CD14-positive monocyte (primary cell): ENCODE data around the gene RPL18A. TPM values are rescaled to one million over a fixed set of nuclear protein-coding genes. Genes with fewer than 3 reads are reported as not detected.

Experiments
- DNase-seq, 3 donors: peaks; one replicate each; pipeline ENCODE4 v3.0.0-alpha.2; 2011 to 2022
- H2AFZ ChIP-seq: 2 replicates; pipeline ENCODE4 v1.6.0; 2012; ENCODE audit warnings: mild to moderate bottlenecking, low read depth, low read length, inconsistent platforms; ENCODE audit not compliant: insufficient read depth, poor library complexity, severe bottlenecking
- H3K27ac ChIP-seq, 2 donors: 1 replicate in 1 of 2; 2 replicates in 1 of 2; pipeline ENCODE4 v1.5.1; 2012 to 2013; ENCODE audit warnings: low read length in 2 of 2, control low read depth in 1 of 2, inconsistent platforms in 1 of 2, low read depth in 1 of 2, mild to moderate bottlenecking in 1 of 2
- H3K27me3 ChIP-seq, 2 donors: one replicate each; pipeline versions ENCODE4 v1.6.0 to v1.6.1; 2011 to 2013; ENCODE audit warnings: low read length in 2 of 2; ENCODE audit not compliant: control insufficient read depth in 2 of 2, insufficient read depth in 2 of 2
- H3K36me3 ChIP-seq, 2 donors: replicated peaks in 1 of 2; 1 replicate in 1 of 2; 2 replicates in 1 of 2; pipeline versions ENCODE4 v1.5.1 to v1.6.1; 2012 to 2013; ENCODE audit warnings: low read length in 2 of 2, control low read depth in 1 of 2, inconsistent platforms in 1 of 2, mild to moderate bottlenecking in 1 of 2; ENCODE audit not compliant: insufficient read depth in 2 of 2, control insufficient read depth in 1 of 2
- H3K4me1 ChIP-seq, 2 donors: 1 replicate in 1 of 2; 2 replicates in 1 of 2; pipeline versions ENCODE4 v1.5.1 to v1.6.1; 2012 to 2013; ENCODE audit warnings: low read length in 2 of 2, control low read depth in 1 of 2, inconsistent platforms in 1 of 2, mild to moderate bottlenecking in 1 of 2, moderate library complexity in 1 of 2; ENCODE audit not compliant: insufficient read depth in 2 of 2, control insufficient read depth in 1 of 2
- H3K4me2 ChIP-seq: replicated peaks from 2 replicates; pipeline ENCODE3; 2012; ENCODE audit warnings: low read length, moderate library complexity, mild to moderate bottlenecking; ENCODE audit not compliant: poor library complexity, severe bottlenecking; ENCODE audit errors: extremely low read depth
- H3K4me3 ChIP-seq, 3 experiments: fragments of 200-600 bp in 1 of 3; sonication (generic) in 1 of 3; replicated peaks in 1 of 3; 1 replicate in 2 of 3; 2 replicates in 1 of 3; pipeline ENCODE4 v1.5.1; 2011 to 2013; ENCODE audit warnings: low read length in 3 of 3, mild to moderate bottlenecking in 3 of 3, control low read depth in 2 of 3, low read depth in 2 of 3, inconsistent platforms in 1 of 3, moderate library complexity in 1 of 3
- H3K79me2 ChIP-seq: 2 replicates; pipeline ENCODE4 v1.6.0; 2012; ENCODE audit warnings: mild to moderate bottlenecking, control low read depth, inconsistent platforms, low read length, moderate library complexity; ENCODE audit not compliant: insufficient read depth
- H3K9ac ChIP-seq: 2 replicates; pipeline ENCODE4 v1.6.0; 2017; ENCODE audit warnings: low read length, mild to moderate bottlenecking; ENCODE audit not compliant: insufficient read depth, poor library complexity, severe bottlenecking
- H3K9me3 ChIP-seq, 2 donors: replicated peaks in 1 of 2; 1 replicate in 1 of 2; 2 replicates in 1 of 2; pipeline versions ENCODE4 v1.5.1 to v1.6.1; 2012 to 2013; ENCODE audit warnings: low read length in 2 of 2, control low read depth in 1 of 2; ENCODE audit not compliant: control insufficient read depth in 1 of 2, insufficient read depth in 1 of 2
- H4K20me1 ChIP-seq: 2 replicates; pipeline ENCODE4 v1.6.0; 2012; ENCODE audit warnings: mild to moderate bottlenecking, low read length, control low read depth, moderate library complexity; ENCODE audit not compliant: insufficient read depth
- H3K27ac Mint-ChIP-seq, 7 donors: one replicate each; pipeline ENCODE4 v1.8.0; 2020; ENCODE audit warnings: mild to moderate bottlenecking in 7 of 7, mixed read lengths in 7 of 7, moderate library complexity in 6 of 7, inconsistent platforms in 2 of 7
- H3K27me3 Mint-ChIP-seq, 3 donors: one replicate each; pipeline ENCODE4 v1.8.0; 2021 to 2022; ENCODE audit warnings: low read depth in 3 of 3, mild to moderate bottlenecking in 3 of 3, mixed read lengths in 3 of 3, moderate library complexity in 3 of 3, inconsistent platforms in 1 of 3
- H3K36me3 Mint-ChIP-seq, 2 donors: one replicate each; pipeline ENCODE4 v1.8.0; 2020; ENCODE audit warnings: mixed read lengths in 2 of 2, inconsistent platforms in 1 of 2, mild to moderate bottlenecking in 1 of 2
- H3K4me1 Mint-ChIP-seq: one replicate; pipeline ENCODE4 v1.8.0; 2020; ENCODE audit warnings: mild to moderate bottlenecking, mixed read lengths
- H3K4me3 Mint-ChIP-seq, 2 donors: one replicate each; pipeline ENCODE4 v1.8.0; 2020; ENCODE audit warnings: mild to moderate bottlenecking in 2 of 2, mixed read lengths in 2 of 2, moderate library complexity in 1 of 2
- H3K9me3 Mint-ChIP-seq, 7 donors: one replicate each; pipeline ENCODE4 v1.8.0; 2020 to 2022; ENCODE audit warnings: mixed read lengths in 7 of 7, mild to moderate bottlenecking in 6 of 7, moderate library complexity in 6 of 7, inconsistent platforms in 2 of 7
- WGBS: methylation state at CpG from one replicate; pipeline ENCODE4 v1.1.5; 2013; ENCODE audit warnings: missing lambda C conversion rate; ENCODE audit not compliant: insufficient coverage; 5-methylcytosine and 5-hydroxymethylcytosine counted together
- intact Hi-C, 2 donors: fragments of 100-400 bp; cut with micrococcal nuclease; formaldehyde crosslinking; loops; one replicate each; pipeline versions ENCODE4 v1.15.0 to v1.15.1; 2023
- polyA plus RNA-seq, 3 donors: library from polyadenylated mRNA; depleted of rRNA in 1 of 3; unstranded in 2 of 3; stranded (reverse) in 1 of 3; fragments of 300-500 nt in 2 of 3; fragments of >200 nt in 1 of 3; fragmentation: Illumina TruSeq in 2 of 3; gene quantifications; 1 replicate in 2 of 3; 2 replicates in 1 of 3; pipeline ENCODE4 v1.2.3, GENCODE V29; 2012 to 2021
- TF ChIP-seq, protein P1 (sequence below): fragments of 200-600 bp; IDR thresholded peaks from one replicate; pipeline ENCODE4 v1.8.0; 2022; ENCODE audit warnings: antibody characterized with exemption, mild to moderate bottlenecking

Gene RPL18A
- polyA plus RNA-seq, 3 donors = 1,189 to 1,285 (median 1,268) TPM

DNA sequence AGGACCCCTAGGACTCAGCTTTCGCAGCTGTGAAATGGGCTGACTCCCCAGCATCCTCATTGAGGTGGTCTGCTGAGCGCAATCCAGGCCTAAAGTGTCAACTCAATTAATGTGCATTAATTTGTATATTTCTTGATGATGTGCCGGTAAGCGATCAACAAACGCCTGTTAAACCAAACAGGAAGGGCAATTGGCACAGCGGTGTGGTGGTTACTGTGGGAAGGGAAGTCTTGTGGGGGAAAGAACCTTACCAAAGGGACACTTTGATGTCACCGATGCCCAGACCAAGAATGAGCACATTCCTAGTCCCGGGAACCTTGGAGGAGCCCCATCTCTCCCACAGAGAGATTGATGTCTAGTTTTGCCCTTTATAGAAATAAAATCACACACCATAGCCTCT, 13.6 kb upstream of the RPL18A start:
- 19% methylated on average over 6 of the region's 8 CpGs for WGBS
- peaks cover 69 to 78% of the 10 kb centered on the region in 2 donors for H3K4me1 ChIP-seq
- peaks cover 0 to 2% (median 2%) of the 10 kb centered on the region in 3 donors for H3K27me3 Mint-ChIP-seq
- peaks cover 71% of the 10 kb centered on the region for H3K4me1 Mint-ChIP-seq
- DNase-seq = peak in 1 of 3 donors; percentile 33
- H2AFZ ChIP-seq = no peak overlapping the region
- H3K36me3 ChIP-seq = peaks cover 11 to 17% of the 10 kb centered on the region in 2 donors
- H3K36me3 Mint-ChIP-seq = peaks cover 21 to 30% of the 10 kb centered on the region in 2 donors
- TF ChIP-seq, protein P1, sequence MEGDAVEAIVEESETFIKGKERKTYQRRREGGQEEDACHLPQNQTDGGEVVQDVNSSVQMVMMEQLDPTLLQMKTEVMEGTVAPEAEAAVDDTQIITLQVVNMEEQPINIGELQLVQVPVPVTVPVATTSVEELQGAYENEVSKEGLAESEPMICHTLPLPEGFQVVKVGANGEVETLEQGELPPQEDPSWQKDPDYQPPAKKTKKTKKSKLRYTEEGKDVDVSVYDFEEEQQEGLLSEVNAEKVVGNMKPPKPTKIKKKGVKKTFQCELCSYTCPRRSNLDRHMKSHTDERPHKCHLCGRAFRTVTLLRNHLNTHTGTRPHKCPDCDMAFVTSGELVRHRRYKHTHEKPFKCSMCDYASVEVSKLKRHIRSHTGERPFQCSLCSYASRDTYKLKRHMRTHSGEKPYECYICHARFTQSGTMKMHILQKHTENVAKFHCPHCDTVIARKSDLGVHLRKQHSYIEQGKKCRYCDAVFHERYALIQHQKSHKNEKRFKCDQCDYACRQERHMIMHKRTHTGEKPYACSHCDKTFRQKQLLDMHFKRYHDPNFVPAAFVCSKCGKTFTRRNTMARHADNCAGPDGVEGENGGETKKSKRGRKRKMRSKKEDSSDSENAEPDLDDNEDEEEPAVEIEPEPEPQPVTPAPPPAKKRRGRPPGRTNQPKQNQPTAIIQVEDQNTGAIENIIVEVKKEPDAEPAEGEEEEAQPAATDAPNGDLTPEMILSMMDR = no peak
- no peak overlapping the region for H3K27ac ChIP-seq
- peak overlapping the region in 1 of 3 experiments; percentile 28 for H3K4me3 ChIP-seq
- H3K27me3 ChIP-seq = no peaks in the 10 kb centered on the region
- H4K20me1 ChIP-seq = peaks cover 17% of the 10 kb centered on the region
- H3K9me3 ChIP-seq = no peaks in the 10 kb centered on the region
- peak overlapping the region in 4 of 7 donors; percentile 28 to 67 (median 50) for H3K27ac Mint-ChIP-seq
- peaks cover 3% of the 10 kb centered on the region for H3K79me2 ChIP-seq
- peak overlapping the region; percentile 52 to 53 for H3K4me3 Mint-ChIP-seq
- intact Hi-C loops = no loop called here
- no peak overlapping the region for H3K9ac ChIP-seq
- peaks cover 0 to 2% (median 0%) of the 10 kb centered on the region in 7 donors for H3K9me3 Mint-ChIP-seq
- peak overlapping the region; percentile 23 for H3K4me2 ChIP-seq

DNA sequence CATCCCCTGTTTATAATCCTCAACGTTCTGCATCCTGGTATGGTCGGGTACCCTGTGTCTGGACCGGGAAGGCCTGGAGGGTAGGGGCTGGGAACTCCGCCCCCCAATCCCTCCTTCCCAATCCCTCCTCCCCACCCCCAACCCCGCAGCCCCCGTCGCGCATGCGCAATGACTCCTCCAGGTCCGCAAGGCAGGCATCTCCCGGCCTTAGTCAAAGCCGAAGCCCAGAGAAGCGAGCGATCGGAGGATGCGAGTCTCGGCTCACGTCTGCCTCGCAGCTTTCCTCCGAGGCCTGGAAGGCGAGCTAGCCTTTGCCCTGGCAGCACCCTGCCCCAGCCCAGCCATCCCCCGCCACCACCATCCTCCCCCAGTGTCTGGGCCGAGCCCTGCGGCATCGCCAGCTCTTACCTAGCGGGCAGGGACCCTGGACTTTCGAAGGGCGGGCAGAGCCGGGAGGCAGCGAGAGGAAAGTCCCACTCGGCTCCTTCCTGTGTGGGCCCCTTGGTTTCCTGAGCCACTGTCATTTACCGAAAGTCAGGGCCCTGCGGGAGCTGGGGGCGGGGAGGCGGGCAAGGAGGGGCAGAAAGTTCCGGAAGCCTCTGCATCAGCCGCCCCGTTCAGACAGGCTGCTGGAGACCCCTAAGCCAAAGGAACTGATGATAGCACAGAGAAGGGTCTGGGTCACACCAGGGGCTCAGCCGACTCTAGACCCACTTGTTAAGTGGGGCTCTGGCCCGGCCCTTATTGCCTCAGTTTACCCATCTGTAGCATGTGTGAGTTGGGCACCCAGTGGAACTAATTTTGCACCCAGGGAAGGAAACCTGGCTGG, 12.0 kb upstream of the RPL18A start, which contains the start of gene JAK3:
Gene JAK3, minus strand, starts transcription at position 445 of the 829 bp plus-strand sequence. CDS start 3,565 bp downstream, outside the sequence.
- Histone ChIP-seq H3K27me3 (no peaks in the 10 kb centered on the region), H4K20me1 (peaks cover 12% of the 10 kb centered on the region), H3K4me2 (peak within 1 kb of the TSS; percentile 81), H2AFZ (peak within 1 kb of the TSS; percentile 91), H3K9me3 (no peaks in the 10 kb centered on the region), H3K4me3 (peak within 1 kb of the TSS; percentile 37 to 78 (median 52)), H3K4me1 (peaks cover 76 to 85% of the 10 kb centered on the region in 2 donors), H3K27ac (peak within 1 kb of the TSS; percentile 66 to 85), H3K79me2 (peaks cover 3% of the 10 kb centered on the region), H3K9ac (peak within 1 kb of the TSS; percentile 76), H3K36me3 (peaks cover 2 to 4% of the 10 kb centered on the region in 2 donors)
- intact Hi-C loops = no loop called here
- peak within 1 kb of the TSS; percentile 79 to 98 (median 85) for H3K27ac Mint-ChIP-seq
- under 1% methylated on average over 26 of the region's 40 CpGs for WGBS
- H3K27me3 Mint-ChIP-seq = peaks cover 0 to 5% (median 3%) of the 10 kb centered on the region in 3 donors
- peak within 1 kb of the TSS; percentile 82 to 90 for H3K4me3 Mint-ChIP-seq
- peaks cover 78% of the 10 kb centered on the region for H3K4me1 Mint-ChIP-seq
- peaks cover 0 to 2% (median 0%) of the 10 kb centered on the region in 7 donors for H3K9me3 Mint-ChIP-seq
- peaks cover 13 to 18% of the 10 kb centered on the region in 2 donors for H3K36me3 Mint-ChIP-seq
- DNase-seq = peak; percentile 48 to 73 (median 50)
- TF ChIP-seq, protein P1 = no peak
